IMR-90 (cell line): Measurements from ENCODE around the gene LYSMD2.

ENCODE experiments used
- CHD1 ChIP-seq: IDR thresholded peaks from 2 replicates; pipeline ENCODE4 v1.6.1; 2012; ENCODE audit warnings: low read depth, low read length, improper control_type of control experiment
- FOS ChIP-seq: fragments of 150-350 bp; IDR thresholded peaks from 2 replicates; pipeline ENCODE4 v1.6.1; 2016; ENCODE audit warnings: low read depth, low read length
- MAFK ChIP-seq: IDR thresholded peaks from 2 replicates; pipeline ENCODE4 v1.6.1; 2012; ENCODE audit warnings: low read depth, low read length, improper control_type of control experiment
- MXI1 ChIP-seq: IDR thresholded peaks from 2 replicates; pipeline ENCODE4 v1.6.1; 2012; ENCODE audit warnings: low read depth, mild to moderate bottlenecking, low read length, moderate library complexity, borderline replicate concordance
- POLR2A ChIP-seq: IDR thresholded peaks from 2 replicates; pipeline ENCODE4 v1.6.1; 2012; ENCODE audit warnings: mild to moderate bottlenecking, low read depth, low read length
- RAD21 ChIP-seq: IDR thresholded peaks from 2 replicates; pipeline ENCODE4 v1.6.1; 2012; ENCODE audit warnings: low read length, improper control_type of control experiment
- RCOR1 ChIP-seq: IDR thresholded peaks from 2 replicates; pipeline ENCODE4 v1.6.1; 2012; ENCODE audit warnings: mild to moderate bottlenecking, low read length, improper control_type of control experiment; ENCODE audit not compliant: insufficient replicate concordance
- RFX5 ChIP-seq: IDR thresholded peaks from 2 replicates; pipeline ENCODE4 v1.8.0; 2012; ENCODE audit warnings: low read depth, mild to moderate bottlenecking, low read length, moderate library complexity
- SMC3 ChIP-seq: fragments of 150-350 bp; IDR thresholded peaks from 2 replicates; pipeline ENCODE4 v1.6.1; 2016; ENCODE audit warnings: low read depth, mild to moderate bottlenecking, antibody characterized with exemption, low read length, moderate library complexity
- TF ChIP-seq, protein P1 (sequence below): conservative IDR thresholded peaks from 2 replicates; pipeline ENCODE4 v1.5.1; 2012; ENCODE audit warnings: mild to moderate bottlenecking, low read depth, low read length, improper control_type of control experiment
- TF ChIP-seq, protein P2 (sequence below): fragments of 150-350 bp; IDR thresholded peaks from 2 replicates; pipeline ENCODE4 v1.6.1; 2016; ENCODE audit warnings: low read depth, mild to moderate bottlenecking, low read length, moderate library complexity, borderline replicate concordance
- TF ChIP-seq, protein P3 (sequence below): fragments of 150-350 bp; IDR thresholded peaks from 2 replicates; pipeline ENCODE4 v1.6.1; 2017; ENCODE audit warnings: mild to moderate bottlenecking, antibody characterized with exemption, low read length, low read depth

DNA sequence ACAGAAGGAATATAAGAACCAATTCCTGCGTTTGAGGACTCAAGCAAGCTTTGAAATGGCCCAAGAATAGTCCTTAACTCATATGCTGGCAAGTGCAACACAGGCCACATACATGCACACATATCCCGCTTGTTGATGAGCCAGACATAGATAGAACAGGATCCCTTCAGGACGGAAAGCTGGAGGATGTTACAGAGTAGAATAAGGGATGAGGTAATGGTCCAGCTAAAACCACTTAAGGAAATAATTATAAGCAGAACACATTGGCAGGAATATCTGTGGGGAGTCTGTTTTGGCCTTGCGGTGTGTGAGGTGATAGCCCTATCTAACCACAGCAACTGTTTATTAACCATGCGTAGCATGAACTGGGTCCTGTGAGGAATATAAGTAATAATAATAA lies 31.2 kb downstream of the LYSMD2 start:
- TF ChIP-seq, protein P1, sequence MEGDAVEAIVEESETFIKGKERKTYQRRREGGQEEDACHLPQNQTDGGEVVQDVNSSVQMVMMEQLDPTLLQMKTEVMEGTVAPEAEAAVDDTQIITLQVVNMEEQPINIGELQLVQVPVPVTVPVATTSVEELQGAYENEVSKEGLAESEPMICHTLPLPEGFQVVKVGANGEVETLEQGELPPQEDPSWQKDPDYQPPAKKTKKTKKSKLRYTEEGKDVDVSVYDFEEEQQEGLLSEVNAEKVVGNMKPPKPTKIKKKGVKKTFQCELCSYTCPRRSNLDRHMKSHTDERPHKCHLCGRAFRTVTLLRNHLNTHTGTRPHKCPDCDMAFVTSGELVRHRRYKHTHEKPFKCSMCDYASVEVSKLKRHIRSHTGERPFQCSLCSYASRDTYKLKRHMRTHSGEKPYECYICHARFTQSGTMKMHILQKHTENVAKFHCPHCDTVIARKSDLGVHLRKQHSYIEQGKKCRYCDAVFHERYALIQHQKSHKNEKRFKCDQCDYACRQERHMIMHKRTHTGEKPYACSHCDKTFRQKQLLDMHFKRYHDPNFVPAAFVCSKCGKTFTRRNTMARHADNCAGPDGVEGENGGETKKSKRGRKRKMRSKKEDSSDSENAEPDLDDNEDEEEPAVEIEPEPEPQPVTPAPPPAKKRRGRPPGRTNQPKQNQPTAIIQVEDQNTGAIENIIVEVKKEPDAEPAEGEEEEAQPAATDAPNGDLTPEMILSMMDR, result no peak
- TF ChIP-seq POLR2A (no peak), RAD21 (no peak), SMC3 (no peak), RCOR1 (no peak), MXI1 (no peak), CHD1 (no peak), MAFK (no peak), RFX5 (no peak), FOS (no peak)
- TF ChIP-seq, protein P2, sequence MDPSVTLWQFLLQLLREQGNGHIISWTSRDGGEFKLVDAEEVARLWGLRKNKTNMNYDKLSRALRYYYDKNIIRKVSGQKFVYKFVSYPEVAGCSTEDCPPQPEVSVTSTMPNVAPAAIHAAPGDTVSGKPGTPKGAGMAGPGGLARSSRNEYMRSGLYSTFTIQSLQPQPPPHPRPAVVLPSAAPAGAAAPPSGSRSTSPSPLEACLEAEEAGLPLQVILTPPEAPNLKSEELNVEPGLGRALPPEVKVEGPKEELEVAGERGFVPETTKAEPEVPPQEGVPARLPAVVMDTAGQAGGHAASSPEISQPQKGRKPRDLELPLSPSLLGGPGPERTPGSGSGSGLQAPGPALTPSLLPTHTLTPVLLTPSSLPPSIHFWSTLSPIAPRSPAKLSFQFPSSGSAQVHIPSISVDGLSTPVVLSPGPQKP, result no peak
- TF ChIP-seq, protein P3, sequence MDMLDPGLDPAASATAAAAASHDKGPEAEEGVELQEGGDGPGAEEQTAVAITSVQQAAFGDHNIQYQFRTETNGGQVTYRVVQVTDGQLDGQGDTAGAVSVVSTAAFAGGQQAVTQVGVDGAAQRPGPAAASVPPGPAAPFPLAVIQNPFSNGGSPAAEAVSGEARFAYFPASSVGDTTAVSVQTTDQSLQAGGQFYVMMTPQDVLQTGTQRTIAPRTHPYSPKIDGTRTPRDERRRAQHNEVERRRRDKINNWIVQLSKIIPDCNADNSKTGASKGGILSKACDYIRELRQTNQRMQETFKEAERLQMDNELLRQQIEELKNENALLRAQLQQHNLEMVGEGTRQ, result no peak
